Fibroblast of mammary gland (primary cell): Measurements from ENCODE around the gene HOXB4.

Experiments used
- DNase-seq: peaks from one replicate; pipeline ENCODE4 v3.0.0-alpha.2; 2010; ENCODE audit warnings: low read depth
- H3K4me3 ChIP-seq: 2 replicates; pipeline ENCODE4 v1.5.1; 2011; ENCODE audit warnings: low read depth, mild to moderate bottlenecking, low read length, moderate library complexity; ENCODE audit not compliant: control insufficient read depth
- CTCF ChIP-seq: conservative IDR thresholded peaks from 2 replicates; pipeline ENCODE4 v1.5.1; 2011; ENCODE audit warnings: low read depth, low read length, inconsistent platforms; ENCODE audit not compliant: control insufficient read depth, insufficient read depth

Gene HOXB4

GRCh38 chr17:48592577-48592976 is 14.4 kb upstream of the HOXB4 start:
- TF ChIP-seq CTCF, result no peak
- H3K4me3 ChIP-seq, result peak overlapping the region; percentile 46
- DNase-seq, result no peak

- H3K4me3 ChIP-seq, result peak overlapping the region; percentile 46
- no peak for DNase-seq
- TF ChIP-seq CTCF, result no peak
These were observed 13.9 kb upstream of the HOXB4 start for GRCh38 chr17:48592057-48592514.

- peak overlapping the region; percentile 46 for H3K4me3 ChIP-seq
- DNase-seq, result no peak
- no peak for TF ChIP-seq CTCF
These were observed 13.3 kb upstream of the HOXB4 start for GRCh38 chr17:48591255-48592056.

GRCh38 chr17:48590607-48591161 is 12.5 kb upstream of the HOXB4 start:
- H3K4me3 ChIP-seq, result no peak overlapping the region
- DNase-seq, result no peak
- TF ChIP-seq CTCF, result no peak

GRCh38 chr17:48589831-48590606 is 11.9 kb upstream of the HOXB4 start, which contains the start of gene HOXB3:
TSS of gene HOXB3 (minus strand) at chr17:48590241. CDS start at chr17:48552474, 37,767 bp downstream.
- no peak for TF ChIP-seq CTCF
- no peak for DNase-seq
- H3K4me3 ChIP-seq, result peak within 1 kb of the TSS; percentile 15

GRCh38 chr17:48589060-48589830 is 11.1 kb upstream of the HOXB4 start:
- no peak for TF ChIP-seq CTCF
- no peak for DNase-seq
- peak overlapping the region; percentile 15 for H3K4me3 ChIP-seq
